Neural cell (in vitro differentiated cells): ENCODE results near the gene HORMAD2. TPM values are rescaled to one million over a fixed set of nuclear protein-coding genes. Genes with fewer than 3 reads are reported as not detected.

Experiments used
- H2AFZ ChIP-seq: fragments of 200-600, 300-800 bp; sonication (generic), shearing (Covaris generic); 2 replicates; pipeline ENCODE4 v1.6.0; 2014; ENCODE audit warnings: low read depth, mild to moderate bottlenecking, antibody characterized with exemption, low read length, moderate library complexity
- H3F3A ChIP-seq: fragments of 200-600 bp; shearing (Covaris generic); 2 replicates; pipeline ENCODE4 v1.6.1; 2016; ENCODE audit warnings: mild to moderate bottlenecking, moderate library complexity, mixed read lengths, antibody characterized with exemption, low read length; ENCODE audit not compliant: insufficient read depth, poor library complexity, severe bottlenecking
- H3K27ac ChIP-seq: fragments of 200-600, 300-800 bp; sonication (generic), shearing (Covaris generic); 2 replicates; pipeline ENCODE4 v1.5.1; 2014; ENCODE audit warnings: mild to moderate bottlenecking, low read length, moderate library complexity
- H3K27me3 ChIP-seq: fragments of 300-800, 200-600 bp; sonication (generic), shearing (Covaris generic); 2 replicates; pipeline ENCODE4 v1.6.0; 2014; ENCODE audit warnings: mild to moderate bottlenecking, low read depth, low read length, moderate library complexity; ENCODE audit not compliant: insufficient read depth
- H3K36me3 ChIP-seq: fragments of 300-800, 200-600 bp; sonication (generic), shearing (Covaris generic); 2 replicates; pipeline ENCODE4 v1.5.1; 2014; ENCODE audit warnings: mild to moderate bottlenecking, antibody characterized with exemption, low read length, moderate library complexity; ENCODE audit not compliant: insufficient read depth
- H3K4me2 ChIP-seq: fragments of 300-800, 200-600 bp; sonication (generic), shearing (Covaris generic); 2 replicates; pipeline ENCODE4 v1.6.0; 2014; ENCODE audit warnings: mild to moderate bottlenecking, low read length
- H3K4me3 ChIP-seq: fragments of 300-800, 200-600 bp; sonication (generic), shearing (Covaris generic); 2 replicates; pipeline ENCODE4 v1.5.1; 2014; ENCODE audit warnings: mild to moderate bottlenecking, low read length, moderate library complexity
- H3K79me2 ChIP-seq: fragments of 200-600 bp; shearing (Covaris generic); replicated peaks from 2 replicates; pipeline ENCODE4 v1.6.0; 2014; ENCODE audit warnings: mild to moderate bottlenecking, low read length, moderate library complexity; ENCODE audit not compliant: insufficient read depth
- H3K9ac ChIP-seq: fragments of 300-800, 200-600 bp; sonication (generic), shearing (Covaris generic); 2 replicates; pipeline ENCODE4 v1.6.1; 2016; ENCODE audit warnings: mild to moderate bottlenecking, low read length, mixed read lengths
- H3K9me2 ChIP-seq: fragments of 200-600 bp; shearing (Covaris generic); 2 replicates; pipeline ENCODE4 v1.6.1; 2016; ENCODE audit warnings: mild to moderate bottlenecking, low read length, mixed read lengths; ENCODE audit not compliant: insufficient read depth
- H3K9me3 ChIP-seq: fragments of 200-600, 300-800 bp; sonication (generic), shearing (Covaris generic); 2 replicates; pipeline ENCODE4 v1.6.1; 2016; ENCODE audit warnings: mild to moderate bottlenecking, mixed run types, low read length, moderate library complexity, mixed read lengths
- H4K20me1 ChIP-seq: fragments of 200-600 bp; shearing (Covaris generic); 2 replicates; pipeline ENCODE4 v1.6.1; 2016; ENCODE audit warnings: mild to moderate bottlenecking, mixed run types; ENCODE audit not compliant: insufficient read depth
- CTCF ChIP-seq: fragments of 450-650 bp; IDR thresholded peaks from 2 replicates; pipeline ENCODE4 v1.5.1; 2014; ENCODE audit warnings: antibody characterized with exemption, mild to moderate bottlenecking, moderate library complexity; ENCODE audit not compliant: poor library complexity, severe bottlenecking
- EP300 ChIP-seq: fragments of 450-650 bp; conservative IDR thresholded peaks from 2 replicates; pipeline ENCODE4 v1.6.1; 2014; ENCODE audit warnings: antibody characterized with exemption, mild to moderate bottlenecking, moderate library complexity; ENCODE audit not compliant: poor library complexity, severe bottlenecking
- EZH2 ChIP-seq: fragments of 200-600, 300-800 bp; shearing (Covaris generic), sonication (generic); IDR thresholded peaks from 2 replicates; pipeline ENCODE4 v1.6.1; 2014; ENCODE audit warnings: antibody characterized with exemption, low read length, borderline replicate concordance, mild to moderate bottlenecking; ENCODE audit not compliant: insufficient read depth, poor library complexity, severe bottlenecking
- MXI1 ChIP-seq: fragments of 450-650 bp; conservative IDR thresholded peaks from 2 replicates; pipeline ENCODE4 v1.6.1; 2014; ENCODE audit warnings: antibody characterized with exemption, mild to moderate bottlenecking; ENCODE audit not compliant: poor library complexity, severe bottlenecking
- POLR2AphosphoS5 ChIP-seq: IDR thresholded peaks from 2 replicates; pipeline ENCODE4 v1.6.1; 2012
- RAD21 ChIP-seq: fragments of 450-650 bp; conservative IDR thresholded peaks from 2 replicates; pipeline ENCODE4 v1.6.1; 2014; ENCODE audit warnings: antibody characterized with exemption, mild to moderate bottlenecking, moderate library complexity
- REST ChIP-seq: IDR thresholded peaks from 2 replicates; pipeline ENCODE4 v1.6.1; 2012; ENCODE audit warnings: borderline replicate concordance
- SMC3 ChIP-seq: fragments of 450-650 bp; conservative IDR thresholded peaks from 2 replicates; pipeline ENCODE4 v1.6.1; 2014; ENCODE audit warnings: antibody characterized with exemption, mild to moderate bottlenecking, moderate library complexity; ENCODE audit not compliant: poor library complexity
- TAF1 ChIP-seq: IDR thresholded peaks from 2 replicates; pipeline ENCODE4 v1.6.1; 2012; ENCODE audit warnings: low read depth
- polyA plus RNA-seq: library from polyadenylated mRNA; depleted of rRNA; stranded (reverse); fragments of >200 nt; gene quantifications from 2 replicates; pipeline ENCODE4 v1.2.3, GENCODE V29; 2014

The HORMAD2 gene
- polyA plus RNA-seq, 1 donor from 2014 or later = 1.2 TPM

GRCh38 chr22:30187094-30187493 lies 106.8 kb downstream of the HORMAD2 start:
- TF ChIP-seq RAD21 (no peak), SMC3 (no peak), EZH2 (no peak), POLR2AphosphoS5 (no peak), CTCF (no peak), EP300 (no peak), MXI1 (no peak), REST (no peak), TAF1 (no peak)
- H3K79me2 ChIP-seq = no peaks in the 10 kb centered on the region
- H3K9ac ChIP-seq = no peak overlapping the region
- no peaks in the 10 kb centered on the region for H3K36me3 ChIP-seq
- H3K9me2 ChIP-seq = no peaks in the 10 kb centered on the region
- H4K20me1 ChIP-seq = no peaks in the 10 kb centered on the region
- H3K9me3 ChIP-seq = no peaks in the 10 kb centered on the region
- no peak overlapping the region for H2AFZ ChIP-seq
- H3K27ac ChIP-seq = no peak overlapping the region
- no peaks in the 10 kb centered on the region for H3K27me3 ChIP-seq
- H3F3A ChIP-seq = no peaks in the 10 kb centered on the region
- no peak overlapping the region for H3K4me3 ChIP-seq
- no peak overlapping the region for H3K4me2 ChIP-seq

- Histone ChIP-seq H2AFZ (no peak overlapping the region), H3F3A (no peaks in the 10 kb centered on the region), H3K27ac (no peak overlapping the region), H3K9me2 (no peaks in the 10 kb centered on the region), H3K4me2 (no peak overlapping the region), H3K9me3 (no peaks in the 10 kb centered on the region), H3K9ac (no peak overlapping the region), H4K20me1 (no peaks in the 10 kb centered on the region), H3K79me2 (no peaks in the 10 kb centered on the region), H3K27me3 (no peaks in the 10 kb centered on the region), H3K36me3 (no peaks in the 10 kb centered on the region), H3K4me3 (no peak overlapping the region)
- TF ChIP-seq POLR2AphosphoS5 (no peak), TAF1 (no peak), MXI1 (no peak), CTCF (no peak), SMC3 (no peak), REST (no peak), EZH2 (no peak), RAD21 (no peak), EP300 (no peak)
Measured at GRCh38 chr22:30187529-30188407, 107.5 kb downstream of the HORMAD2 start.
